GM18517 (cell line): ENCODE measurements around the gene KRT16.
"Not testable (repeated sequence)": the region's sequence is repeated elsewhere in the genome, so short reads cannot be mapped to it uniquely, and the experiment has no call there.

Experiments
- ATAC-seq: cut with Tn5 transposase; IDR thresholded peaks from one replicate; pipeline ENCODE4 v1.9.1; 2021; ENCODE audit warnings: mild to moderate bottlenecking, moderate library complexity; ENCODE audit not compliant: unreplicated experiment

Gene KRT16

DNA sequence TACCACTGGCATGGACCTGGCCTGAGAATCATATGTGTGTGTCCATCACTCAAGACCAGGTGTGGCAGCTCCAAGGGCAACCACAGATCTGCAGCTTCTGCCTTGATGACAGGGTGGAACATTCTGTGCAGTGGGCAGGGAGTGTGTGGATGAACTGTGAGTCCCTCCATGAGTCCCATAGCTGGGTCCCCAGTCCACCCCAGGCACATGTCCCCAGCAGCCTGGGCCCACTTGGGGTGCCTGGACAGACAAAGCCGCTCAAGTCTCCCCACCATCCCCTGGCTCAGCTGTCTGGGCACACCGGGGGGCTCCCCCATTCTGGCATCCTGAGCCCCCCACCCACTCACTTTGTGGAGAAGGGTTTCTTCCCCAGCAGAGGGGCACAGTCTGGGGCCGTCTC is 4.6 kb upstream of the KRT16 start:
- no peak for ATAC-seq

DNA sequence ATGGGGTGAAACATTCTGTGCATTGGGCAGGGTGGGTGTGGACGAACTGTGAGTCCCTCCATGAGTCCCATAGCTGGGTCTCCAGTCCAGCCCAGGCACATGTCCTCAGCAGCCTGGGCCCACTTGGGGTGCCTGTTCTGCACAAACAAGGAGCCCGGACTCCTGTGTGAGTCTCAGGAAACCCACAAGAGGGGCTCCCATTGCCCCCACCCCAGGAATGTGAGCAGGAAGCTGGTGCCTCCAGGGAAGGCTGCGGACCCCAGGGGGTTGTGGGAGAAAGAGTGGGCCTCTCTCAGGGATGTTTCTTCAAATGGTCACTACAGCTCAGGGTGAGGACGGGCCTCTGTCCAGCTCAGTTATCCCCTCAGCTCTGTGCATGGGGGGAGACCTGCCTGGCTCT is 3.9 kb upstream of the KRT16 start:
- ATAC-seq = not testable (repeated sequence)

DNA sequence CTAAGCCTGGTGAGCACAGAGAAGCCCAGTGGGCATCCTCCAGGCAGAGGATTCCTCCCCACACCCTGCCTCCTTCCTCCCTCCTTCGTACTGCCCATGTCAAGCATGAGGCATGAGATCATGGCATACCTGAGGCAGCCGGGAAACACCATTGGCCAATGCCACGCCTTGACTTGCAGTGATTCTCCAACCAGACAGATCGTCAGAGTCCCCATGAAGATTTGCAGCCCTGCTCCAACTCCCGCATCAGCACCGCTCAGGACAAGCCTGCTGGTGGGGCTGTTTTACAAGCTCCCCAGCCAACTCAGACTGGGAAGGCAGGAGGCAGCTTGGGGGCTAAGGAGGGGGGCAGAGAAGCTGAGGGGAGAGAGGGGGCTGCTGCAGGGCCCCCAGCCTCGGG is 2.9 kb upstream of the KRT16 start:
- ATAC-seq = no peak

DNA sequence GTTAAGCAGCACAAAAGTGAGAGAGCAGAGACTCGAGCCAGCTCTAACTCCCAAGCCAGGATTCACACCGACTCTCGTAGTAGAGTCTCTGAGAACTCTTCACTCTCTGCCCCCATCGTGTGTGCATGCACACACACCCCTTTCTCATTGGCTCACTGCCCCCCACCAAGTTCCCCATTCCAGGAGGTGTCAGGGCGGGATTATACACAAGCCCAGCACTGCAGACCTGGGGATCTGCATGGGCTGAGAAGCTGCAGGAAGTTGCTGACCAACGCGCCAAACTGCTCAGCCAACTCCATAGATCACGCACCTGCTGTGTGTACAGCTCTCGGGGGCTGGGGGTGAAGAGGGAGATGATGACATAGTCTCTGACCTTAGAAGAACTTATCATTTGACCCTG is 2.2 kb upstream of the KRT16 start:
- ATAC-seq = not testable (repeated sequence)

DNA sequence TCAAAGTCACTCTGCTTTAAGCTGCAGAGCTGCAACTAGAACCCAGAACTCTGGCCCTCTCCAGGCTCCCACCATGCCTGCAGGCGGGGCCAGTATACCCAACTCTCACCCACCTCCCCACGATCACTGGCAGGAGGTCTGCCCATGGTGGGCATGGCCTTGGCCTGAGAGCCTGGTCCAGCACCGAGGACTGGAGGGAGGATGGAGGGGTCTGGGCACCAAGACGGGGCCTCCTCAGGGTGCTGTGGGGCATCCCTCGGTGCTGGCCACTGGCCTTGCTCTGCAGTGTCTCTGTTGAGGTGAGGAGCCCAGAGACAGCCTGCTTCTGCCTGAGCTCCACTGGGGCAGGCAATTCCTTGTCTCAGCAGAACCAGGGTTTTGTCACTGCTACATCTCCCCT is 1.5 kb upstream of the KRT16 start:
- ATAC-seq = no peak

DNA sequence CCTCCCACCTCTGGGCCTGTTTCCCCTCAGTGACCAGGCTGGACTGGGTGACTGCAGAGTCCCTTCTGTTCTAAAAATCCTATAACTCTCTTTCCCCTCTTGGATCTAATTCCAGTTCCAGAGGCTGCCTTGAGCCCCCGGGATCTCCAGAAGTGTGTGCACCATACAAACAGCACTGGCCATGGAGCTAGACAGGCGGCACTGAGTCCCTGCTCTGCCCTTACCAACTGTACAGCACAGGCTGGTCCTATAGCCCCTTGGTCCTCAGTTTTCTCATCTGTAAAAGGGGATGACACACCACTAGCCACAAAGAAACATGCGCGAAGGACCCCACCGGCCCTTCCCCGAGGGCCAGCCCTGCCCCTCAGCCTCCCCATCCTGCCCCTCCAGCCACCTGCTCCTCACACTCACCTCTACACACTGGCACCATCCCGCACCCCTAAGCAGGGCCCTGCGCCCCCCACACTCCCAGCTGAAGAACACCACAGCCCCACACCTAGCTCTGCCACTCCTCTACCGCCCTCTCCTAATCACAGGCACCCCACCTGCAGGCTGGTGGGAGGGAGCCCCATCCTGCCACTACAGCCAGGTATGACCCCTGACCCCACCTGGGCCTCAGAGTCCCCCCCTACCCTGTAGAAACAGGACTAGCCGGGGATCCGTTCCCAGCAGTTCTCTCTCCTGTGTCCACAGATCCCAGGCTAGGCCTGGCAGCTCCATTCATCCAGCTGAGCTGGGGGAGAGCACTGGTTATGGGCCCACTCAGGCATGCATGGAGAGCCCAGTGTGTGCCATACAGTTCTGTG is 913 bp upstream of the KRT16 start:
- ATAC-seq = no peak

DNA sequence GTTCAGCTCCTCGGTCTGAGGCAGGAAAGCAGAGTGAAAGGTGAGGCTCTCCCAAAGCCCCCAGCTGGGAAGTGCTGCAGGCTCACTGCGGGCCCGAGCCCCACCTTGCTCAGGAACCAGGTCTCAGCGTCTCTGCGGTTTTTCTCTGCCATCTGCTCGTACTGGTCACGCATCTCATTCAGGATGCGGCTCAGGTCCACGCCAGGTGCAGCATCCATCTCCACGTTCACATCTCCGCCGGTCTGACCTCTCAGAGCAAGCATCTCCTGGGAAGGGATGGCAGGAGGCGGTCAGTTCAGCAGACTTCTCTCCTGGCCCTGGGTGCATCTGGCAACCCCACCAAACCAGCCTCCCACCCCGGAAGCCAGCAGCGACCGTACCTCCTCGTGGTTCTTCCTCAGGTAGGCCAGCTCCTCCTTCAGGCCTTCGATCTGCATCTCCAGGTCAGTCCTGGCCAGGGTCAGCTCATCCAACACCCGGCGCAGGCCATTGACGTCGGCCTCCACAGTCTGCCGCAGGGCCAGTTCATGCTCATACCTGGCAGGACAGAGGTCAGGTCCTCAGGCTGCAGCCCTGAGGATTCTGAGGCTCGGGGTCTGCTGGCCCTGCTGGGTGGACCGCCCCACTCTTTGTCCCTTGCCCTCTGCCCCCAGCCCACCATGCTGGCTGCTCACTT is 1.5 kb downstream of the KRT16 start:
- ATAC-seq = no peak

DNA sequence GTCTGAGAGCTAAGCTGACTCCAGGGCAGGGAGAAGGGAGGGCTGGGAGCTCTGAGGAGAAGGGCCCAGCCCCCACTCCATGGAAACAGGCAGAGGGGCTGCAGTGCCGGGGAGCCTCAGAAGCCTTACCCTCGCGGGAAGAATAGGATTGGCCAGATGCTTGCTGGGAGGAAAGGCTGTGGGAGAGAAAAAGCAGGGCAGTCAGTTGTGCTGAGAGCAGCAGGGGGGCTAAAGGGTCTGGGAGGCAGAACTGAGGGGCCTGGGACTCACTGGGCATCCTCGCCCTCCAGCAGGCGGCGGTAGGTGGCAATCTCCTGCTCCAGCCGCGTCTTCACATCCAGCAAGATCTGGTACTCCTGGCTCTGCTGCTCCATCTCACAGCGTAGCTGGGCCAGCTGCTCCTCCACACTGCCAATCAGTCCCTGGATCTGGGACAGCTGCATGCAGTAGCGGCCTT is 2.5 kb downstream of the KRT16 start:
- not testable (repeated sequence) for ATAC-seq

DNA sequence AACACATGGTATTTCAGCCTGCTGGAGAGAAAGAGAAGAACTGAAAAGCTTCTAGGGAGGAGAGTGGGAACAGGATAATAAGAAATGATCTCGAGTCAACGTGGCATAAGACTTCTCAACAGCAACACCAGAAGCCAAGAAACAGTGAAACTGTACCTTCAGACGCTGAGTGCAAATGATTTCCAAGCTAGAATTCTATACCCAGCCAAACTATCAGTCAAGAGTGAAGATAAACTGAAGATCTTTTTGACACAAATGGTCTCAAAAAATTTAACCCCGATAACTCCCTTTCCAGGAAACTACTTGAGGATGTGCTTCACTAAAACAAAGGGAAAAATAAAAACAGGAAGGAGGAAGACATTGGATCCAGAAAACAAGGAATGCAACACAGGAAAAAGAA is 5.6 kb downstream of the KRT16 start:
- not testable (repeated sequence) for ATAC-seq

DNA sequence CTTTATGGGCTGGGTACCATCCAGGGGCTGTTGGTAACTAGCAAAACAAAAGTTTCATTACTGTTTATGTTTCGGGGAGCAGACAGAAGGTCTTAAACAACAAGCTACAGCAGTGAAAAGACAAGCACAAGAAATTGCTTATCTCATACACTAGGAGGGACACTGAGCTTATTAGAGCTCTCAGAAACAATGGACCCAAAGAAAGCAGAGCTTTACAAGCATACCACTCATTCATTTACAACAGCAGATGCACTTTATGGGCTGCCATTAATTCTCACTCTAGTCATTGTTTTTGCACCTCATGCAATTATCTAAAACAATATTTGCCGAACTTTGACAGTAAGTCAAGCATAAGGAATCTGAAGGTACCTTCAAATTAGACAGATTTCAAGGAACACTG is 10.0 kb downstream of the KRT16 start:
- ATAC-seq = no peak

DNA sequence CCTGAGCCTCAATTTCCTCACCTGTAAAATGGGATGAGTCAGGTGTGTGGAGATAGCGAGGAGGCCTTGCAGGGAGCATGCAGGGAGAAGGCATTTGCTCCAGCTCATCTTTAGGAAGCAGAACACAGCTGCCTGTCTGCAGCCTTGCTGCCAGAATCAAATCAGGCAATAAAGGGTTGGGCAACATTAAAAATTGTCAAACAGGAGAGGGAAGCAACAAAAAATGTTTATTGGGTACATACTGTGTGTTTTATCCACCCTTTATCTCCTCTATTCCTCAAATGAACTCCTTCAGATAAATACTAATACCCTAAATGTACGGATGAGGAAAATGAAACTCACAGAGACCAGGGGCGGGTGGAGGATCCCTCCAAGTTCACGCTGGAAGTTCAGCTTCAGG is 12.2 kb downstream of the KRT16 start:
- ATAC-seq = no peak

DNA sequence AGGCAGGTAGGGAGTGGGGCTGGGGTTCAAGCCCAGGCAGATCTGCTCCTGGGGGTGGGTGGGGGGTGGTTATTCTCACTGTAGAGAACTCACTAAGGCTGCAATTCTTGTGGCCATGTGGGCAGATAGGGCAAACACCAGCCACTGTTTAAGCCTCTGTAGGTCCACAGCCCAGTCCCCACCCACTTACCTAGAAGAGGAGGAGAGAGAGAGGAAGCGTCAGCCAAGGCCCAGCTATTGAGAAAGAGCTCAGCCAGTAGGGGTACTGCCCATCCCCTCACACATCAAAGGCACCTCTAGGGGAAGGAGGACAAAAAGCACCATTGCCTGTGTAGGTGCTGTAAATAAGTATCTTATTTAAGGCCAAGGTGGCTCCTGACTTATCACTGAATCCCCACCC is 12.9 kb downstream of the KRT16 start:
- ATAC-seq = no peak

DNA sequence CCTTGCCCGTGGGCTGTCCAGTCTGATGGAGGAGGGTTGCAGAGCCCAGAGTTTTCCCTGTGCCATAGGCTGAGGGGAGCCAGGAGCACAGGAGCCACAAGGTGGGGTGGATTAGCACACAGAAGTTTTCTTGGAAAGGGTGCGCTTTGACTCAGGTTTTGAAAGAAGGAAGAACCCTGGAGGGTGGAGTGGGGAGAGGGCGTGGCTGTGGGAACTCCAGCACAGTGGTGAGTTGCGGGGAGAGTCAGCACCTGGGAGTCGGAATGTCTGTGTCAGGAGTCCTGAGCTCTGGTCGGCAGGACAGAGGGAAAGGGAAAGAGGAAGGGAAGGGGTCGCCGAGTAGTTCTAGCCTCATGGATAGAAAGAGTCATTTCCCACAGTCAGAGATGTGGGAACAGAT is 17.0 kb downstream of the KRT16 start:
- ATAC-seq = no peak

DNA sequence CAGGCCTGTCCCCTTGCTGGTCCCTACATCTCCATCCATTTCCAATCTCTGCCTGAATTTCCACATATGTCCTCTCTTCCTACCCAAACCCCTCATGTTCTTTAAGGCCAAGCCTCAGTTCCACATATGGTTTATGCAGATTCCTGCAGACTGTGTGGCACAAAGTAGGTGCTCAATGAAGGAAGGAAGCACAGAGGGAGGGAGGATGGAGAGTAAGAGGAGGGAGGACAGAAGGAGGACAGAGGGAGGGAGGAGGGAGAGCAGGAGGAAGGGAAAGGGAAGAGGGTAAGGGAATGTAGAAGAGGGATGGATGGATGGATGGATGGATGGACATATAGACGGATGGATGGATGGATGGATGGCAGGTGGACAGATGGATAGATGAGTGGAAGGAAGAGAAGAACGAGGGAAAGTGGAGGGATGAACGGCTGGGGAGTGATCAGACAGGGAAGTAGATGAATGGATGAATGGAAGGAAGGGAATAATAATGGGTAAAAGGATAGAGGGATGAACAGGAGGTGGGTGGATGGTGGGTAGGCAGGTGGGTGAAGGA is 18.1 kb downstream of the KRT16 start:
- ATAC-seq = no peak

DNA sequence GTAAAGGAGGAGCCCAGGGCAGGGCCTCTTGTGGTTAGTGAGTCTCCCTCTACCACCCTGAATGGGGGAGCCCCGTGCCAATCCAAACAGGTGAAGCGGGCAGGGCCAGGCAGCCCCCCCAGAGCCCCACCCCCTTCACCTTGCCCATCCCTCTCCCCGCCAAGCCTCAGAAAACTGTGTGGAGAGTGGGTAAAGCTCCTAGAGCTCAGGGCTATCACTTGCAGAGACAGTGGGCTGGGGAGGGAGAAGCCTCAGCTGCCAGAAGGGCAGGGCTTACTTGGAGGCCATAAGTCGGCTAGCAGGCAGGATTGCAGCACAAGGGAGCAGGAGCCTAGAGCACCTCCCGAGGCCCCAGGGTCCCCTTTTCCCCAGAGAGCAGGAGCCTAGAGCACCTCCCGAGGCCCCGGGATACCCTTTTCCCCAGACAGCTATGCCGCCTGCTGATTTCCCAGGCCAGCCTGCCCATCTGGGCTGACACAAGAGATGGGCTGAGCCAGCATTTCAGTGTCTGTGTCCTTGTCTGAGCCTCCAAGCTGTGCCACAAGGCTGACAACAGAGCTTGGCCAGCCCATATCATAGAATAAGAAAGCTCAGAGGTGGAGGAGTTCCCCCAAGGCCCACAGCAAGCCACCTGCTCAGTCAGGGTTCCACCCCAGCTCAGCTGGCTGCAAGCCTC is 19.1 kb downstream of the KRT16 start:
- no peak for ATAC-seq

DNA sequence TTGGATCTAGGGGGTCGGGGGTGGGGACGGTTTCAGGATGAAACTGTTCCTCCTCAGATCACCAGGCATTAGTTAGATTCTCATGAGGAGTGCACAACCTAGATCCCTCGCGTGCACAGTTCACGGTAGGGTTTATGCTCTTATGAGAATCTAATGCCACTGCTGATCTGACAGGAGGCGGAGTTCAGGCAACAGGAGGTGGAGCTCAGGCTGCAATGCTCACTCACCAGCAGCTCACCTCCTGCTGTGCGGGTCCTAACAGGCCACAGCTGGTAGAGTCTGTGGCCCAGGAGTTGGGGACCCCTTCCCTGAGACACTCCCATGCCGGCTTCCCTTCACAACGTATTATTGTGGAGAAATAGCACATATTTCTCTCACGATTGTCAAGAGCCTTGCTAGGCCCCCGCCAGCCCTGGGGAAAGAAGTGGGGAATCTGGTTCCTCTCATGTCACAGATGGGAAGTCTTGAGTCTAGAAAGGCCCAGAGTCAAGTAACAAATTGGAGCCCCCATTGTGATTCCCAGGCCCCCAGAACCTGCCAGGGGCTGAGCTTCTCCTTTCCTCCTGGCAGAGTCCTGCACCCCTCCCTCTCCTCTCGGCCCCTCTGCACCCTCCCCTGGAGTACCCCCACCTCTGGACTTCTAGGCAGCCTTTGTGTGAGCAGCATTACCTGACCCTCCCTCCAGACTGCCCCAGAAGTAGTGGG is 19.8 kb downstream of the KRT16 start:
- ATAC-seq = no peak

DNA sequence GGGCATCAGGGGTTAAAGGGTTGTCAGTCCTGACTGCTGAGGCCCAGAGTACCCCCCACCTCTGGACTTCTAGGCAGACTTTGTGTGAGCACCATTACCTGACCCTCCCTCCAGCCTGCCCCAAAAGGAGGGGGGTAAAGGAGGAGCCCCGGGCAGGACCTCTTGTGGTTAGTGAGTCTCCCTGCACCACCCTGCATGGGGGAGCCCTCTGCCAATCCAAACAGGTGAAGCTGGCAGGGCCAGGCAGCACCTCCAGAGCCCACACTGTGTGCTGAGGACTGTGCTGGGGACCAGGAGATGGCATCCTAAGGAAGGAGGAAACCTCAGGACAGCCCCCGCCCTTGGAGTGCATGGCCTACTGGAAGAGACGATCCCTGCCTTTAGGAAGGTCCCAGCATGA is 23.3 kb downstream of the KRT16 start:
- ATAC-seq = no peak

DNA sequence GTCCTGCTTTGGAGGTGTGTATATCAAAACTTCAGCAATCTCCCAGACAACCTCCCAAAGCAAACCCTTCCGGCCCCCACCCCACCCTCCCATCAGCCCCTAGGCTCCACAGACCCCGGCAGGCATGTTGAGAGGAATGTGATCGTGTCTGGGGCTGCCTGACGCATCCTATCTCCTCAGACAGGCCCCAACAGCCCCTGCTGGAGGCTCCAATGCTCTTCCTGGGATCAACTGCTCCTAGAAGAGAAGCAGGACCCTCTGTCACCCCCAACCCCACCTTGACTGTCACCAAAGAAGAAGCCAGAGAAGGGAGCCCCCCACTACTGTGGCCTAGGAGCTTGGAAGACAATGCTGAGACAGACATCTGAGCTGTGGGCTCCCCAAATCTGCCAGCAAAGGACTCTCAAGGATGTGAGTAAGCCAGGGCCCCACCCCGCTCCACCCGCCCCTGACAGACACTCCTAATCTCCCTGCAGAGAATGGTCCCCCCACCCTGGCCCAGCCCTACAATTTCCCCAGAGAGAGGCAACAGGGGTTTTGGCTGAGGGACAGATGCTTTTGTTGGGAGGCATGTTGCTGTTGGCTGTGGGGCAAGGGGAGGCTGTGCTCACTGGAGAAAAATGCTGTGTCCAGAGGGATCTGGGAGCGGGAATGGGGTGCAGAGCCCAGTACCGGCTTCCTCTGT is 24.3 kb downstream of the KRT16 start:
- no peak for ATAC-seq

DNA sequence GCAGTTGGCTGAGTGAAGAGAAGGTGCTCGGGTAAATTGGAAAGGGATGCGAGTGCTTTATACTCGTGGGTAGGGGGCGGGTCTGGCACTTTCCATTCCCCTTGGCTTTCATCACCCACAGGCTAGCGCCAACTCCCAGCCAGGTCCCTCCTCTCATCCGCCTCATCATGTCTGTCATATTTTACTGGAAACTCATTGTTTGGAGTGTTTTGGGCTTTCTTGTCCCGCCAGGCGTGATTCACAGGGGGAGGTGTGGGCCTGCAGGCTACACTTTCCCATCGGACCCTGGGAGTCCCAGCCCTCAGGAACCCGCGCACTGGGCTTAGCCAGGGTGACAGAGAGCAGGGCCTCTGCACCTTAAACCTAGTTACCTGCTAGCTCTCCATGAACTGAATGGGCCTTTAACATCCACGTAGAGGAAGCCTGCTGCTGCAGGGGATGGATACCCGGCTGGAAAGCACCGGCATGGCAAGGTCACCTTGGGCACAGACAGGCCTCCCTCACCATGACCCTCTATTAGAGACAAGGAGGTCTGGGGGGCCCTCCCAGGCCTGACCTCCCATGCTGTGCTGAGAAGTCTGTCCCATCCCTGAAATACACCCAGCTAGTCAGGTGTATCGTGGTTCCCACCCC is 25.6 kb downstream of the KRT16 start, which contains the start of gene KRT14:
Gene KRT14, minus strand, starts transcription at position 33 of the 633 bp plus-strand sequence. CDS start 61 bp downstream, outside the sequence.
- no peak for ATAC-seq
